GM18507 (cell line): ENCODE data around the gene GPR27.

Experiments used
- DNase-seq: peaks from one replicate; pipeline ENCODE4 v3.0.0; 2011; ENCODE audit warnings: low read depth; ENCODE audit not compliant: insufficient read length; ENCODE audit errors: extremely low spot score
- FAIRE-seq: peaks from 2 replicates; lab custom pipeline; 2011; peaks lifted over from hg19 to GRCh38; lab: Jason Lieb, UNC

The GPR27 gene

GRCh38 chr3:71726146-71726545, 27.5 kb upstream of the GPR27 start:
- FAIRE-seq: no peak
- DNase-seq: no peak

- DNase-seq (no peak), FAIRE-seq (no peak)
These were observed 24.9 kb upstream of the GPR27 start for GRCh38 chr3:71728632-71729342.

GRCh38 chr3:71732637-71733036, 21.0 kb upstream of the GPR27 start:
- DNase-seq (no peak), FAIRE-seq (no peak)

- no peak for FAIRE-seq
- no peak for DNase-seq
These were observed 20.3 kb upstream of the GPR27 start for GRCh38 chr3:71733319-71733718.

GRCh38 chr3:71734881-71735280, 18.8 kb upstream of the GPR27 start:
- DNase-seq (no peak), FAIRE-seq (no peak)

GRCh38 chr3:71742621-71743020, 11.0 kb upstream of the GPR27 start:
- FAIRE-seq (no peak), DNase-seq (no peak)

- FAIRE-seq (no peak), DNase-seq (no peak)
These were observed 8.9 kb upstream of the GPR27 start for GRCh38 chr3:71744738-71745137.

- FAIRE-seq (no peak), DNase-seq (no peak)
These were observed 2.1 kb upstream of the GPR27 start for GRCh38 chr3:71751602-71752001.

GRCh38 chr3:71752831-71753700, 589 bp upstream of the GPR27 start:
- DNase-seq (no peak), FAIRE-seq (no peak)

- FAIRE-seq (no peak), DNase-seq (no peak)
These were observed 1.1 kb downstream of the GPR27 start for GRCh38 chr3:71754610-71755253.

- FAIRE-seq: no peak
- no peak for DNase-seq
These were observed 4.4 kb downstream of the GPR27 start for GRCh38 chr3:71758091-71758490.

GRCh38 chr3:71759401-71759800, 5.7 kb downstream of the GPR27 start:
- no peak for DNase-seq
- no peak for FAIRE-seq

GRCh38 chr3:71760140-71760539, 6.5 kb downstream of the GPR27 start:
- DNase-seq (no peak), FAIRE-seq (no peak)

GRCh38 chr3:71763426-71763825, 9.8 kb downstream of the GPR27 start:
- DNase-seq (no peak), FAIRE-seq (no peak)

GRCh38 chr3:71771126-71771525, 17.5 kb downstream of the GPR27 start:
- DNase-seq (no peak), FAIRE-seq (no peak)

- DNase-seq (no peak), FAIRE-seq (no peak)
These were observed 18.2 kb downstream of the GPR27 start for GRCh38 chr3:71771884-71772283.

- no peak for FAIRE-seq
These were observed 22.9 kb downstream of the GPR27 start for GRCh38 chr3:71776538-71776937.

GRCh38 chr3:71778353-71778752, 24.7 kb downstream of the GPR27 start:
- no peak for DNase-seq
- FAIRE-seq: no peak

More at GRCh38 chr3:71776538-71776937, 22.9 kb downstream of the GPR27 start:
- no peak for DNase-seq

- DNase-seq (no peak), FAIRE-seq (peak; percentile 9)
These were observed 26.2 kb downstream of the GPR27 start for GRCh38 chr3:71779674-71780377.

- FAIRE-seq (no peak), DNase-seq (no peak)
These were observed 26.8 kb downstream of the GPR27 start for GRCh38 chr3:71780430-71780829.
